ENCODE data around the gene DPH6.

GRCh38 chr15:35443376-35443775 lies 102.6 kb downstream of the DPH6 start:
- TF ChIP-seq CTCF (IDR thresholded peaks at IDR 0.05) (no peak), POLR2A (IDR thresholded peaks at IDR 0.05) (no peak)
